AG09309 (cell line): ENCODE data around the gene BEND7.

Experiments used
- DNase-seq: peaks from one replicate; pipeline ENCODE4 v3.0.0-alpha.2; 2010; ENCODE audit warnings: low read depth
- H3K4me3 ChIP-seq: 2 replicates; pipeline ENCODE4 v1.5.1; 2011; ENCODE audit warnings: mild to moderate bottlenecking, low read depth, low read length, moderate library complexity; ENCODE audit not compliant: control insufficient read depth
- CTCF ChIP-seq: IDR thresholded peaks from 2 replicates; pipeline ENCODE4 v1.5.1; 2011; ENCODE audit warnings: mild to moderate bottlenecking, low read depth, low read length, inconsistent platforms; ENCODE audit not compliant: insufficient read depth, control insufficient read depth; ENCODE audit errors: missing control alignments

The BEND7 gene

GRCh38 chr10:13402021-13402420 is 126.8 kb downstream of the BEND7 start:
- no peak for DNase-seq
- no peak for TF ChIP-seq CTCF
- H3K4me3 ChIP-seq, result no peak overlapping the region

- TF ChIP-seq CTCF, result no peak
- no peak for DNase-seq
- no peak overlapping the region for H3K4me3 ChIP-seq
Observed at GRCh38 chr10:13401142-13401541, 127.7 kb downstream of the BEND7 start.

- H3K4me3 ChIP-seq, result no peak overlapping the region
- DNase-seq, result no peak
- no peak for TF ChIP-seq CTCF
Observed at GRCh38 chr10:13400196-13400965, 128.4 kb downstream of the BEND7 start.

- no peak for DNase-seq
- no peak for TF ChIP-seq CTCF
- H3K4me3 ChIP-seq, result no peak overlapping the region
Observed at GRCh38 chr10:13399752-13400151, 129.1 kb downstream of the BEND7 start.

GRCh38 chr10:13399236-13399635 is 129.6 kb downstream of the BEND7 start:
- no peak overlapping the region for H3K4me3 ChIP-seq
- DNase-seq, result no peak
- TF ChIP-seq CTCF, result no peak

GRCh38 chr10:13397052-13397451 is 131.8 kb downstream of the BEND7 start:
- no peak overlapping the region for H3K4me3 ChIP-seq
- TF ChIP-seq CTCF, result no peak

More at GRCh38 chr10:13397052-13397451, 131.8 kb downstream of the BEND7 start:
- no peak for DNase-seq
